Measurements from ENCODE around the gene FBXW10. TPM values are rescaled to one million over a fixed set of nuclear protein-coding genes. Genes with fewer than 3 reads are reported as not detected.
A peak's percentile ranks its signal among the peaks of the same experiment; 100 is the strongest.
"Not testable (repeated sequence)": the region's sequence is repeated elsewhere in the genome, so short reads cannot be mapped to it uniquely, and the experiment has no call there.

The FBXW10 gene
- total RNA-seq, 1 experiment from 2014 or later: not detected

DNA sequence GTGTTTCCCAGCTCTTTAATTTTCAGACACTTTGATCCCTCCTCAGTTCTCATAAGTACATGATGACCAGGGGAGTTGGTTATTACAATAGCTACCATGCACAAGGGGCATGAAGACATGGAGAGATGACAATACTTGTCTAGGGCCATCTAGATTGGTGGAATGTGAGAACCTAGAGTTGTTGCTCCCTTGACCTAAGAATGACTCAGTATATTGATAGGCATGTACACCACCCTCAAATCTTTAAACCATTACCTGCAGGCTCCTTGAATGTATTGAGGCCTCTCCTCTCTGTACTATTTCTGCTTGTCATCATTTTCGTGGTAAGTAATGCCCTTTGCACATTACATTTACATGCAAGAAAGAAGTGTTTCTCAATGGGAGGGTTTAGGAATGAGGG is 20.3 kb upstream of the FBXW10 start:
- H3K4me1 Mint-ChIP-seq: peaks cover 12% of the 10 kb centered on the region
- DNase-seq (ENCODE audit: low spot score); H3K36me3 Mint-ChIP-seq; CTCF ChIA-PET; ATAC-seq; H3K27ac Mint-ChIP-seq; H3K4me3 Mint-ChIP-seq; H3K27me3 Mint-ChIP-seq (ENCODE audit: low read depth); H3K9me3 Mint-ChIP-seq; POLR2A ChIA-PET: not testable (repeated sequence)

DNA sequence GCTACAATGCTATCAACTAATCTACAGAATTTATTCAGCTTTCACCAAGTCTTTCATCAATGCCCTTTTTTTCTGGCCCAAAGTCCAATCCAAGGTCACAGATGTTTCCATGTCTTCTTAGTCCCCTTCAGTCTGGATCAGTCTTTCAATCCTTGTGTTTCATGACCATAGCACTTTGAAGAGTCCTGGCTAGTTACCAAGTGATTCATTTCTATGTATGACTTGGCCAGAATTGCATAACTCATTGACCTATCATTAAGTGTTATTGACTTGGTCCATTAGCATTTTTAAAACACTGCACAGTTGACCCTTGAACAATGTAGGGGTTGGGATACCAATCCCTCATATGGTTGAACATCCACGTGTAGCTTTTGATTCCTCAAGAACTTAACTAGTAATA is 11.4 kb upstream of the FBXW10 start:
- H3K27ac Mint-ChIP-seq; H3K4me3 Mint-ChIP-seq; DNase-seq (ENCODE audit: low spot score); ATAC-seq; H3K9me3 Mint-ChIP-seq; H3K36me3 Mint-ChIP-seq; H3K27me3 Mint-ChIP-seq (ENCODE audit: low read depth); POLR2A ChIA-PET; H3K4me1 Mint-ChIP-seq; CTCF ChIA-PET: not testable (repeated sequence)

DNA sequence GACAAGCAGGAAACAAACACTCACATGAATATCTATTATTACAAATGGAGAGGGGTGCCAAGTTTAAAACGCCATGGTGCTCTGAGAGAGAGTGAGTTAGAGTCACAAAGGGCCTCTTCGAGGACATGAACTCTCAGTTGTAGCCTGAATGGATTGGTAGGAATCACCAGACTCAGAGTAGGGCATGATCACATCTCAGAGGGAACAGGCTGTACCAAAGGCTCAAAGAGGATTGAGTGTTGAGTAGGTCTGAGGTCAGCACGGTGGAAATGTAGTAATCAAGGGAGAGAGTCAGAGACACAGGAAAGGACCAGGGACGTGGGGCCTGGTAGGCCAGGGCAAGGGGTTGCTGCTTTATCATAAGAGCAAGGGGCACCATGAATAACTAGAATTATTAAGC is 10.5 kb upstream of the FBXW10 start:
- H3K4me1 Mint-ChIP-seq; H3K9me3 Mint-ChIP-seq; H3K36me3 Mint-ChIP-seq; CTCF ChIA-PET; H3K27ac Mint-ChIP-seq; H3K4me3 Mint-ChIP-seq; DNase-seq (ENCODE audit: low spot score); H3K27me3 Mint-ChIP-seq (ENCODE audit: low read depth); POLR2A ChIA-PET; ATAC-seq: not testable (repeated sequence)

DNA sequence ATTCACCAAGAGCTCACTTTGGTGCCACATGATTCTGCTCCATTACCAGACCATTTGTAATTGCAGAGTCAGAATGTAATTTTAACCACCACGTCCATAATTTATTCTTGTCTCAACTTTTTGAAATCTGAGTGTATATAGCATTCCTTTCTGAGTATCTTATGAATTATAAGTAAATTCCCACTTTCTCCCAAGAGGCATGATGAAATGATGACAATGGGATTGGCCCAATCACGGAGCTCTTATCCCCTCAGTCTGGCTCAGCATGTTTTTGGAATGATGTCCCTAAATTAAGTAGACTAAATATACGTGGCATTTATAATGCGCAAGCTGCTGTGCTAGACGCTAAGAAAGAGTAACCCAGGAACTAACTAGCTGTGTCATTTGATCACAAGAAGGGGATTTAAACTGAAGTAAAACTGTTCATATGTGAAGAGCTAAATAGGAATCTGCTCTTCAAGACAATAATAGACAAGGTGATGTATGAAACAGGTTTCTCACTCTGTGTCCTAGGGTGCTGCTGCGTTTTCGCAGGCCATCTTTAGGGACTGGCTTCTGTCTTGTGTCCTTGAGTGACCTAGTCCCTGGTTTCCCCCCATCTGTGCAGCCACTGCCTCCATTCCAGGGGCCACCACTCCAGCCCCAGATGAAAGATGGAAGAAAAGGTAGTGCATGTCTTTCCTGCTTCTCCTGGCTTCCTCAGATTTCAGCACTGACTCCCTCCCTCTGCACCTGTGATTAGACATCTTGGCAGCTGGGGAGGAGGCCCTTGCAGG is 4.0 kb upstream of the FBXW10 start:
- H3K9me3 Mint-ChIP-seq; DNase-seq (ENCODE audit: low spot score); H3K36me3 Mint-ChIP-seq; H3K27me3 Mint-ChIP-seq (ENCODE audit: low read depth); H3K4me3 Mint-ChIP-seq; CTCF ChIA-PET; H3K27ac Mint-ChIP-seq; ATAC-seq; H3K4me1 Mint-ChIP-seq: not testable (repeated sequence)
- POLR2A ChIA-PET: interaction anchor here (0.7 kb wide), 1 partner anchor 33 kb away, joined by 3 read pairs; no protein-coding TSS in a partner anchor

DNA sequence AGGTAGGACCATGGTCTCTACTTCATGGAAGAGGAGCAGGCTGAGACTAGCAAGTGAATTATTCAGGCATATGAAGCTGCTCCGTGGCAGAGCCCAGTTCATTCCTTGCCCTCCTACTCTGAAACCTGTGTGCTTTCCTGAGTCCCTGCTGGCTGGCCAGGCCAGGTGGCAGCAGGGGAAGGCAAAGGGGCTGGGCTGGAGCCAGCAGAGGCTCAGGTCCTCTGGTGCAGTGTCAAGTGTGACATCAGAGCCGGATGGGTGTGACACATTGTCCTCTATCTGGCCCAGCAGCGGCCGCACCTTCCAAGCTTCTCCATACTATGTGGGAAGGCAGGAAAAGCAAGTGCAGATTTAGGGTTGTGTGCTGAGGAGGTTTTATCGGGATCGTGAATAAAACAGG is 2.6 kb upstream of the FBXW10 start:
- H3K9me3 Mint-ChIP-seq; ATAC-seq; DNase-seq (ENCODE audit: low spot score); POLR2A ChIA-PET; CTCF ChIA-PET; H3K4me1 Mint-ChIP-seq; H3K27me3 Mint-ChIP-seq (ENCODE audit: low read depth); H3K4me3 Mint-ChIP-seq; H3K36me3 Mint-ChIP-seq: not testable (repeated sequence)
- H3K27ac Mint-ChIP-seq: peak overlapping the region; percentile 22; the same call in 1 of the 2 replicates

DNA sequence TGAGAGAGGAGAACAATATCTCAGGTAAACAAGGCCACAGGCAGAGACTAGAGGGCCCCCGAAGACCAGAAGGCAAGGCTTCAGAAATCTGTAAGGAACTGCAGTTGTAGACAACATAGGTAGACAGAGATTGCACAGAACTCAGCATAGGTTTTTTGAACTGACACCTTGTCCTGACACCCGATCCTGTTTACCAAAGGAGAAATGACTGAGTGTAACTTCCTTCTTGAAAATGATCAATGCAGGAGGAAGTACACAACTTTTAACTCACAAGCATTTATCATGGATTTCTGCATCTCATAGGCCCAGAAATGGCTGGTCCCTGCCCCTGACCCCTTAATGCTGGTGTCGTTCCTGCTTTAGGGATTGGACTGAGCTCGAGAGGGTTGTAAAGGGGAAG is 872 bp downstream of the FBXW10 start:
- POLR2A ChIA-PET; DNase-seq (ENCODE audit: low spot score): not testable (repeated sequence)

DNA sequence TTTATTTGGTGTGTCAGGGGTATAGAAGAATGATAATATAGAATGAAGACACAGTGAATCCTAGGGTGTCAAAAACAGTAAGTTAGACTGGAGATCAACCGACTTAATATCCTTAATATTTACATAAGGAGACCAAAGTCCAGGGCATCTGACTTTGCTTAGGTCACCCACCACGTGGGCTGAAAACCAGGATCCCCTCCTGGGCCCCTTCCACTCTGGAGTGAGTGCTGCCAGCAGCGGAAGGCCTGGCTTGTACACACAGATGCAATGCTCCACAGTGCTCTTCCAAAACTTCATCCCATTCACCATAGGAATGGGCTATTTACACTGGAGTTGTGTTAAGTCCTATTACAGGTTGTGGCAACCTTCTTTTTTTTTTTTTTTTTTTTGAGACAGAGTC is 2.7 kb downstream of the FBXW10 start:
- H3K4me1 Mint-ChIP-seq; H3K9me3 Mint-ChIP-seq; POLR2A ChIA-PET; H3K27ac Mint-ChIP-seq; H3K36me3 Mint-ChIP-seq; H3K4me3 Mint-ChIP-seq; ATAC-seq; CTCF ChIA-PET; H3K27me3 Mint-ChIP-seq (ENCODE audit: low read depth); DNase-seq (ENCODE audit: low spot score): not testable (repeated sequence)

More for the DNA sequence above, 872 bp downstream of the FBXW10 start:
- H3K27me3 Mint-ChIP-seq (ENCODE audit: low read depth); H3K4me3 Mint-ChIP-seq; H3K9me3 Mint-ChIP-seq; ATAC-seq; H3K4me1 Mint-ChIP-seq; H3K36me3 Mint-ChIP-seq; H3K27ac Mint-ChIP-seq; CTCF ChIA-PET: not testable (repeated sequence)

DNA sequence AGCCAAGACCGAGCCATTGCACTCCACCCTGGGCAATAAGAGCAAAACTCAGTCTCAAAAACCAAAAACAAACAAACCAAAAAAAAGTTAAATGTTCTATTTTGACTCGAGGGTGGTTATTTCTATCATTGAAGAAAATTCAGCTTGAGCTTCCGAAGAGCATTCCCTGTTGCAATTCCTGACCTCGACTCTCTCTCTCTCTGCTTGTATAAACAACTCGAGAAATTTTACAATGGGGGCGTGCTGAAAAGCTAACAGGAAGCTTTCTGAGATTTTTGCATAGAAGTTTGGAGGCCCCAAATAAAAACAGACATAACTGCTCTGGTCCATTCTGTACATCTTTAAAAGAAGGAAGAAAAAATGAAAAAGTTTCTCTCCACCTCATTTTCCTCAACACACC is 3.6 kb downstream of the FBXW10 start:
- ATAC-seq; H3K9me3 Mint-ChIP-seq; POLR2A ChIA-PET; H3K4me1 Mint-ChIP-seq; H3K36me3 Mint-ChIP-seq; DNase-seq (ENCODE audit: low spot score); H3K4me3 Mint-ChIP-seq; H3K27me3 Mint-ChIP-seq (ENCODE audit: low read depth); H3K27ac Mint-ChIP-seq; CTCF ChIA-PET: not testable (repeated sequence)

DNA sequence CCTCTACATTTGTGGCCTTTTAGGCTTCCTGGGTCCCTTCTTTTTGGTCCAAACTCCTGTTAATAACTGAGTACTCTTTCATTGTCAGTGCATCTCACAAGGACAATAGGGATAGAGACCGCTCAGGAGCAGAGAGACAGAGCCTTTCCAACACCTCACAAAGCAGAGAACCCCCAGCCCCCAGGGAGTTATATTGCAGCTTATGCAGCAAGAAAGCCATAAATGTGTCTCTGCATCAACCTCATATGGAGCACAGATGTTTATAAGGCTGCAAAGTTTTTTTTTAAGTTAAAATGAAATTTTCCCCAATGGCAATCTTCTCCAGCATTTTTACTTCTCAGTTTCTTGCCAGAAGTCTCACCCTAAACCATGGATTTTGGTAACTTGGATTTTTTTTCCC is 6.4 kb downstream of the FBXW10 start:
- H3K4me3 Mint-ChIP-seq; DNase-seq (ENCODE audit: low spot score); H3K27me3 Mint-ChIP-seq (ENCODE audit: low read depth); H3K36me3 Mint-ChIP-seq; H3K4me1 Mint-ChIP-seq; CTCF ChIA-PET; H3K27ac Mint-ChIP-seq; POLR2A ChIA-PET; H3K9me3 Mint-ChIP-seq; ATAC-seq: not testable (repeated sequence)

DNA sequence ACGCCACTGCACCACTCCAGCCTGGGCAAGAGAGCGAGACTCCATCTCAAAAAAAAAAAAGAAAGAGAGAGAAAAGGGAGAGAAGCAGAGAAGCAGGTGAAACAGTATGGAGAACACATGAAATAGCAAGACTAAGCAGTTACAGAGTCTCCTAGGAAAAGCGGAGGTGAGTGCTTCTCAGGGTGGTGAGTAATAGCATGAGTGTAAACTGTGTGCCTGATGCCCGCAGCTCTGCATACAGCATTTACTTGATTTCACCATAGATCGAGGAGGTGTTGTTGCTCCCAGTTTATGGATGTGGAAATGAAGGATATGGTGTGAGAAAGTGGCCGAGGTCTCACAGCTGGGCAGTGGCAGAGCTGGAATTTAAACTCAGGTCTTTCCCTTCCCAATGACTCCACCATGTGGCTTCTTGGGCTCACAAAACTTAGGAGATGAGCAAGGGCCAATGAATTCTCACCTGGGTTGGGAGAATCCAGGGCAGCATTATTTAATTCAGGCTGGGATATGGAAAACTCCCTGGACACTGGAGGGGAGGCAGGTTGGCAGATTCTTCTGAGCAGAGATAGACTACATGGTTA is 10.1 kb downstream of the FBXW10 start:
- POLR2A ChIA-PET; H3K4me1 Mint-ChIP-seq; H3K36me3 Mint-ChIP-seq; H3K9me3 Mint-ChIP-seq; H3K27ac Mint-ChIP-seq; CTCF ChIA-PET; H3K27me3 Mint-ChIP-seq (ENCODE audit: low read depth); H3K4me3 Mint-ChIP-seq; DNase-seq (ENCODE audit: low spot score): not testable (repeated sequence)
- ATAC-seq: peak; percentile 46; the same call in 1 of the 2 replicates

DNA sequence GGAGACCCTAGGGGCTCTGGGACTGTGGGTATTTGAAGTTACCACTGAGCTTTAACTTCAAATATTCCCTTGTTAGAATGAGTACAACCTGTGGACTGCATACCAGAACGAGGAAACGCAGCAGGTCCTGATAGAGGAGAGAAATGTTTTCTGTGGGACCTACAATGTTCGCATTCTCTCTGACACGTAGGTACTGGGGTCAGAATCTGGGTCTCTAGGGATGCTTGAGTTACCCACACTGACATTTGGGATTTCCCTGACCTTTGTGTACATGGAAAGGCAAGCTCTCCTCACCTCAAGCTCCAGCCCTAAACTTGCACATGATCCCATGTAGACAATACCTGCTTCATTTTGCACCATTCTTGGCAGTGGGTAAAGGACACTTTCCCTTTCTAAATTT is 12.1 kb downstream of the FBXW10 start:
- H3K4me1 Mint-ChIP-seq: not testable (repeated sequence)

DNA sequence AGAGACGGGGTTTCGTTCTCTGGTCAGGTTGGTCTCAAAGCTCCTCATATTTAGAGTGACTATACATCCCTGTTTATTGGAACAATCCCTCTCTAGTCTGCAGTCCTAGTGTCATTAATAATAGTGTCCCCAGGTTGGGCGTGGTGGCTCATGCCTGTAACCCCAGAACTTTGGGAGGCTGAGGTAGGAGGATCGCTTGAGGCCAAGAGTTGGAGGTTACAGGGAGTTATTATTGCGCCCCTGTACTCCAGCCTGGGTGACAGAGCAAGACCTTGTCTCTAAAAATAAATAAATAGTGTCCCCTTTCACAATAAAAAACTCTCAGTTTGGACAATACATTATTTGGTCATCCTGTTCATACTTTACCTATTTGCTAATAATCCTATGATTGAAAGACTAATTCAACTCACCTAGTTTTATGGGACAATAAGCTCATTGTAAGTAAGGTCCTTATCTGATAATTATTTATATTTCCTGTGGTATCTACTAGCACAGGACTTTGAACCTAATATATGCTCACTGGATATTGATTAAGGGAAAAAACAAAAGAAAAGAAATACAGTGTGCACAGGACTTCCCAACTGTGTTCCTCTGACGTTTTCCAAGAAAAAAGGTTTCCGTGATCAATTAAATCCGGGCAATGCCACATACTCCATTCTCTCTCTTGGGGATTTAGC is 13.7 kb downstream of the FBXW10 start:
- H3K9me3 Mint-ChIP-seq; CTCF ChIA-PET; POLR2A ChIA-PET; H3K4me1 Mint-ChIP-seq; H3K27me3 Mint-ChIP-seq (ENCODE audit: low read depth); H3K4me3 Mint-ChIP-seq; DNase-seq (ENCODE audit: low spot score); ATAC-seq; H3K36me3 Mint-ChIP-seq; H3K27ac Mint-ChIP-seq: not testable (repeated sequence)

More for the DNA sequence above, 12.1 kb downstream of the FBXW10 start:
- H3K36me3 Mint-ChIP-seq; CTCF ChIA-PET; H3K4me3 Mint-ChIP-seq; DNase-seq (ENCODE audit: low spot score); H3K27ac Mint-ChIP-seq; ATAC-seq; H3K9me3 Mint-ChIP-seq; POLR2A ChIA-PET; H3K27me3 Mint-ChIP-seq (ENCODE audit: low read depth): not testable (repeated sequence)
